ENCODE measurements around the gene RUFY3.

The RUFY3 gene

DNA sequence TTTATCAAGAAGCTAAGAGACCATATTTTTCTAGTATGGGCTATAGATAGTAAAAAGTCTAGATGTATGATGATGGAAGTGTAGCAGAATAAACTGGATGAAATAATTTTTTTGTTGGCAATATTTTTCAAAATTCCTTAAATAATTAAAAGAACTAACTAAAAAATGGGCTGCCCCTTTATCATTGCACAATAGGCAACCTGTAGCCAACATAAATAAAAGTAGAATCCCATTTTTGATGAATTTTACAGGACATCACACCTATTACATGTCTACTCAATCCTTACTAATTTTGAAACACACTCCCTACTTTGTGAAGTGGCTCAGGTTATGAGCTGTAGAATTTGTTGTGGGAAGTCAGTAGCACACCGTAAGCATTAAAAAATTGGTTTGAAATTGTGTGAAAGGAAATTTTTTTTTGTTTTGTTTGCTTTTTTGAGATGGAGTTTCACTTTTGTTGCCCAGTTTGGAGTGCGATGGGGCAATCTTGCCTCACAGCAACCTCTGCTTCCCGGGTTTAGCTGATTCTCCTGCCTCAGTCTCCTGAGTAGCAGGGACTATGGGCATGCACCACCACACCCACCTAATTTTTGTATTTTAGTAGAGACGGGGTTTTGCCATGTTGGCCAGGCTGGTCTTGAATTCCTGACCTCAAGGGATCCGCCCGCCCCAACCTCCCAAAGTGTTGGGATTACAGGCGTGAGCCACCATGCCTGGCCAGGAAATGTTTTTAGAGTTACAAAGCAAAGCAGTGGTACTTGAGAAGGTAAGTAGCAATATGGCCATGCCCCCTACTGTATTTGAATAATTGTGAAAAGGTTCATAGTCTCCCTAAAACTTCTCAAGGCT lies 8.9 kb upstream of the RUFY3 start:
- CTCF ChIA-PET: no interaction called here
- POLR2A ChIA-PET (ENCODE audit: low non-redundant PET): no interaction called here
- no peak overlapping the region for H3K27ac ChIP-seq
- TF ChIP-seq, protein P1, sequence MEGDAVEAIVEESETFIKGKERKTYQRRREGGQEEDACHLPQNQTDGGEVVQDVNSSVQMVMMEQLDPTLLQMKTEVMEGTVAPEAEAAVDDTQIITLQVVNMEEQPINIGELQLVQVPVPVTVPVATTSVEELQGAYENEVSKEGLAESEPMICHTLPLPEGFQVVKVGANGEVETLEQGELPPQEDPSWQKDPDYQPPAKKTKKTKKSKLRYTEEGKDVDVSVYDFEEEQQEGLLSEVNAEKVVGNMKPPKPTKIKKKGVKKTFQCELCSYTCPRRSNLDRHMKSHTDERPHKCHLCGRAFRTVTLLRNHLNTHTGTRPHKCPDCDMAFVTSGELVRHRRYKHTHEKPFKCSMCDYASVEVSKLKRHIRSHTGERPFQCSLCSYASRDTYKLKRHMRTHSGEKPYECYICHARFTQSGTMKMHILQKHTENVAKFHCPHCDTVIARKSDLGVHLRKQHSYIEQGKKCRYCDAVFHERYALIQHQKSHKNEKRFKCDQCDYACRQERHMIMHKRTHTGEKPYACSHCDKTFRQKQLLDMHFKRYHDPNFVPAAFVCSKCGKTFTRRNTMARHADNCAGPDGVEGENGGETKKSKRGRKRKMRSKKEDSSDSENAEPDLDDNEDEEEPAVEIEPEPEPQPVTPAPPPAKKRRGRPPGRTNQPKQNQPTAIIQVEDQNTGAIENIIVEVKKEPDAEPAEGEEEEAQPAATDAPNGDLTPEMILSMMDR (conservative IDR thresholded peaks at IDR 0.05; ENCODE audit: low read depth): no peak
- no peak for DNase-seq (ENCODE audit: low spot score)

DNA sequence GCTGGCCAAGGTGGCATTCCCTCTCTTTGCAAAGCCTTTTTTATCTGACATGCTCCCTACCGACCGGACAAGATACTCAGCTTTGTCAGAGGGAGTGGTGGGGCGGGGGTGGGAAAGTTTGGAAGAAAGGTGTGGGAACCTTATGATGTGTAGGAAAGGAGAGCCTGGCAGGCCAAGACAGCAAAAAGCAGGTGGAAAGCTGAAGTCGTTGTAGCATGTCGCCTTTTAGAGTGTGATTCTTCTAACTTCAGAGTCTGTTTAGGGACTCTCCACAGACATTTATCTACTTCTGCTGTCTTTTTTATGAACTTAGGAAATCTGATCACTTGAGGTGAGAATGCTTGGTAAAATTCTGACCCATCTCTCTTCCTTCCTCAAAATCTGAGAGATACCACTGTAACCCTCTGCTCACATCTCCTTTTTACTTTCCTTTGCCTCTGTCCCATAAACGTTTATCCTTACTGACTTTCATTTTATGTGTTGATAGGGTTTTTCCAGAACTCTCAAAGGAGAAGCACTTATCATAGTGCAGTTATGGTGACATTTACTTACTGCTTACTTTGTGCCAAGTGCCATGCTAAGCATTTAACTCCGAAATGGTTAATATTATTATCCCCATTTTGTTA lies 8.2 kb upstream of the RUFY3 start:
- ChIA-PET POLR2A (ENCODE audit: low non-redundant PET) (no interaction called here), CTCF (interaction anchor here (0.7 kb wide), 1 partner anchor 669 kb away, joined by 3 read pairs; no protein-coding TSS in a partner anchor)
- peak; percentile 11 for DNase-seq (ENCODE audit: low spot score)
- TF ChIP-seq, protein P1 (conservative IDR thresholded peaks at IDR 0.05; ENCODE audit: low read depth): no peak
- no peak overlapping the region for H3K27ac ChIP-seq

DNA sequence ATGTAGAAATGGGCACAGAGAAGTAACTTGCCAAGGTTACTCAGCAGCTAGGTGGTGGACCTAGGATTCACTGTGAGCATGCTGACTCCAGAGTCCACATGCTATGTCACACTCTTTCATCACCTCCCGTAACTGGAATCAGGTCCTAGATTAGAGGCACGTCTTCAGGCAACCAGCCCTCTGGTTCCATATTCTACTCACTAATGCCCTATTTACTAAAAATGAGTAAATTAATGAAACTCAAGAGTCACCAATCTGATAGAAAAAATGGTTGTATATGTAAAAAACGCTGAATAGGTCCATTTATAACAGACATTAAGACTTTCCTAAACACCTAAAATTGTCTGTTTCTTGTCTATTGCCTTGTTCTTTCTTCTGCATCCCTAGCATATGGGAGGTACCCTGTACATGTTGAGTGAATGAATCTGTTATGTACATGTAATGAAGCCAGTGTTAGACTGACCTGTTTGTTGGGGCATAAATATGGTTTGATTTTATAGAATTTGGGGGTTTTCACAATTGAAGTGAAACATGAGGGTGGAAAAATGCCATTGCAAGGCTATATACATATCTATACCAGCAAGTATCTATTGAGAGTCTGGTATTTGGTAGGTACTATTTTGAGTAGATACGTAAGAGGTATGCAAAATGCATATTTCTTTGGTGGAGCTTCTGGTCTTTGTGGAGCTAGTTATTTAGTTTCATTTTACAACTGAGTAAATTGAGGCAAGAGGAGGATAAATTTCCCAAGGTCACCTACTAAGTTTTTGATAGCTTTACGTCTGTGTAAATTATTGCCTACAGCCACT lies 7.5 kb upstream of the RUFY3 start:
- CTCF ChIA-PET: interaction anchor here (0.7 kb wide), 1 partner anchor 668 kb away, joined by 3 read pairs; no protein-coding TSS in a partner anchor
- POLR2A ChIA-PET (ENCODE audit: low non-redundant PET): no interaction called here
- TF ChIP-seq, protein P1 (conservative IDR thresholded peaks at IDR 0.05; ENCODE audit: low read depth): no peak
- no peak for DNase-seq (ENCODE audit: low spot score)
- H3K27ac ChIP-seq: no peak overlapping the region

DNA sequence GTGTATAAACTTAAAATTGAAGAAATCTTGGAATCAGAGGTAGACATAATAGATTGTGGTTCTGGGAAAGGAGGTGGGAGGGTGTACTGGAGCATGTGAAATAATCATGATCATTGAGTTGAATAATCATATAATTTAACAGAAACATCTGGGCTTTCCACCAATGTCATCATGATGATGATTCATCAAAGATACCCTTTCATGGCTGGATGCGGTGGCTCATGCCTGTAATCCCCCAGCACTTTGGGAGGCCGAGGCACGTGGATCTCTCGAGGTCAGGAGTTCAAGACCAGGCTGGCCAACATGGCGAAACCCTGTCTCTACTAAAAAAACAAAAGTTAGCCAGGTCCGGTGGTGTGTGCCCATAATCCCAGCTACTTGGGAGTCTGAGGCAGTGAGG lies 6.7 kb upstream of the RUFY3 start:
- POLR2A ChIA-PET (ENCODE audit: low non-redundant PET): no interaction called here
- no peak overlapping the region for H3K27ac ChIP-seq
- TF ChIP-seq, protein P1 (conservative IDR thresholded peaks at IDR 0.05; ENCODE audit: low read depth): no peak
- DNase-seq (ENCODE audit: low spot score): no peak
- CTCF ChIA-PET: no interaction called here

DNA sequence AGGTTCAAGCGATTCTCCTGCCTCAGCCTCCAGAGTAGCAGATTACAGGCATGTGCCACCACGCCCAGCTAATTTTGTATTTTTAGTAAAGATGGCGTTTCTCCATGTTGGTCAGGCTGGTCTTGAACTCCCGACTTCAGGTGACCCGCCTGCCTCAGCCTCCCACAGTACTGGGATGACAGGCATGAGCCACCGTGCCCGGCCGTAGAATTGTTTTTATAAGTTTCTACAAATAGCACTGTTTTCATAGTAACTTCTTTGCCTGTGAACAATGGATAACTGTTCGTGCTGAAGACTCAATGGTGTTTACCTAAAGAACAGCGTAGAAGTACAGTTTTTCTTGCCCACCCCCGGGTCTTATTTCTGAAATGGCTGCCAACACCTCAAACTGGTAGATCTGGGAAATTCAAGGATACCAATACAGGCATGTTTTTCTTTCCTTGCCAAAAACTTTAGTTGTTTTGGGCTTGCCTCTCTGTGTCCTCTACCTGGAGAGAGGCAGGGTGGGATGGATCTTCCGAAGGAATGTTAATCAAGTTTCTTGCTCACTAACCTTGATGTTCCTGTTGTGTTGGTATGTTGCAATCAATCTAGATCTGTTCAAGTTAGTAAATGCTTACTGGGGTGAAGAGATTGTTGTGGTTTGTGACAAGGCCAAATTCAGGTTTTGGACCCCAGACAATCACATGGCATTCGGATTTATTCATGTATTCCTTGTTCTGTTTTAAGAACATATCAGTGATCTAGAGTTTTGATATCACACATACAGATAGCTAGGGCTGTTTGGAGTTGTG lies 2.8 kb upstream of the RUFY3 start:
- no peak overlapping the region for H3K27ac ChIP-seq
- peak; percentile 4 for DNase-seq (ENCODE audit: low spot score)
- ChIA-PET POLR2A (ENCODE audit: low non-redundant PET) (no interaction called here), CTCF (no interaction called here)
- TF ChIP-seq, protein P1 (conservative IDR thresholded peaks at IDR 0.05; ENCODE audit: low read depth): no peak
